IPS DF 19.7 (cell line): ENCODE data around the gene GRIK5.
A peak's percentile ranks its signal among the peaks of the same experiment; 100 is the strongest.

Source experiments
- DNase-seq: peaks from one replicate; pipeline ENCODE4 v3.0.0-alpha.2; 2013; ENCODE audit warnings: low read depth, low spot score

Gene GRIK5

DNA sequence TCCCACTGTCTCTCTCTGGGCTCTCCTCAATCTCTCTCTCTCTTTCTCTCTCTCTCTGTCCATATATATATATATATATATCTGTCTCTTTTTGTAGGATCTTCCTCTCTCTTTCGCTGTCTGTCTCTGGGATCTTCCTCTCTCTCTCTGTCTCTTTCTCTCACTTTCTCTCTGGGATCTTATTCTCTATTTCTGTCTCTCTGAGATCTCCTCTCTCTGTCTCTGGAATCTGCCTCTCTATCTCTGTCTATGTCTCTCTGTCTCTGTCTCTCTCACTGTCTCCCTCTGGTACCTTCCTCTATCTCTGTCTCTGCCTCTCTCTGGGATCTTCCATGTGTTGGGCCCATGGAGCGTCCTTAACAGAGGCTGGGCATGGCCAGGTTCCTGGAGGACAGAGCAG lies 79.4 kb downstream of the GRIK5 start:
- DNase-seq = no peak

DNA sequence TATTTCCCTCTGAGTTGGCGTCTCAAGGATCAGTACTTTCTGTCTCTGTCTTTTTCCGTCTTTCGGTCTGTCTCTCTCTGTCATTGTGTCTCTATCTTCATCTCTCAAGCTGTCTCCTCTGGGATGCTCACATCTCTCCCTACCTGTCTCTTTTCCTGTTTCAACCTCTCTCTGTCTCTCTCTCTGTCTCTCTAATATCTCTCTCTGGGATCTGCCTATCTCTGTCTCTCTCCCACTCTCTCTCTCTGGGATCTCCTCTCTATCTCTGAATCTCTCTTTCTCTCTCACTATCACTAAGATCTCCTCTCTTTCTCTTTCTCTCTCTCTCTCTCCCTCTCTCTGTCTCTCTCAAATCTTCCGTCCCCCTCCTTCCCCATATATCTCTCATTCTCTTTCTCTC lies 80.0 kb downstream of the GRIK5 start:
- no peak for DNase-seq

DNA sequence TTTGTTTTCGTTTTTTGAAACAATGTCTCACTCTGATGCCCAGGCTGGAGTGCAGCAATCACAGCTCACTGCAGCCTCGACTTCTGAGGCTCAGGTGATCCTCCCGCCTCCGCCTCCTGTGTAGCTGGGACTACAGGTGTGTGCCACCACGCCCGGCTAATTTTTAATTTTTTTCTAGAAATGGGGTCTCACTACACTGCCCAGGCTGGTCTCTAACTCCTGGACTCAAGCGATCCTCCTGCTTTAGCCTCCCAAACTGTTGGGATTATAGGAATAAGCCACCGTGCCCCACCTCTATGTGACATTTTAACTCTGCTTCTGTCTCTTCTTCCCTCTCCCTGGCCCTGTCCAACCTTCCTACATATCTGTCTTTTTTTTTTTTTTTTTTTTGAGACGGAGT lies 81.1 kb downstream of the GRIK5 start:
- no peak for DNase-seq

DNA sequence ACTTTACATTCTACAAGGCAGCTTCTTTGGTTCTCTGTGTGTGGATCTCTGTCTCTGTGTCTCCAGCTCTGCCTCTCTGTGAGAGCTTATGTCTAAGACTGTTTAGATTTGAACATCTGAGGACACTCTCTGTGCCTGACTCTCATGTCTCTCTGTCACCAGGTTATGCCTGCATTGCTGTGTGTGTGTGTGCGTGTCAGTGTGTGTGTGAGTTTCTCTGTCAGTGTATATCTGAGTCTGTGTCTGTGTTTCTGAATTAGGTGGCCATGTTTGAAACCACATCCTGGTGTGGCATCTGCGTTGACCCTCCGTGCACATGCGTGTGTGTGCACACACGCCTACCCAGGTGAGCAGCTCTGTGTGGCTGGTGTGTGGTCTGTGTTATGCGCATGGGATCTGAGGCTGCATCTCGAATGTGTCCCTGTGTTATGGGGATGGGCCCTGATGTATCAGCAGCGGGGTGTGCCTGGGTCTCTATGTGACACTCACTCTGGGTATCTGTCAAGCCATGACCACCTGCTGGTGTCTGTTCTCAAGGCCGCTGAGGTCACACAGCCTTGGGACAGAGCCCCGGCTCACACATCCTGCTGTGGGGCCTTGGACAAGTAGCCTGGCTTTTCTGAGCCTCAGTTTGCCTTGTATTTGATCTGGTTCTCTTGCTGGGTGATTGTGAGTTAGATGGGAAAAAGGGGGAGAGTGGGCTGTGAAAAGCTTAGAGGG lies 82.7 kb downstream of the GRIK5 start:
- no peak for DNase-seq

DNA sequence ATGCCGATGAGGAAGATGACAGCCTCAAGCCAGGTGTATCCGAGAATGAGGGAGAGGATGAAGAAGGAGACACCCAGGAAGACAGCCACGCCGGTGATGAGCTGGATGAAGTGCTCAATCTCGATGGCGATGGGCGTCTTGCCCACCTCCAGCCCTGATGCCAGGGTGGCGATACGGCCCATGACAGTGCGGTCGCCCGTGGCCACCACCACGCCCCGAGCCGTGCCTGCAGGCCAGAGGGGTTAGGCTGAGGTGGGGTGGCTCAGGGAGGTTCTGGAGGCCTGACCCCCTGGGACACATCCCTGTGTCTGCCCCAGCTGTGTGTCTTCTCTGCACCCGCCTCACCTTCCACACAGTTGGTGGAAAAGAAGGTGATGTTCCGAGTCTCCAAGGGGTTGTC lies 85.0 kb downstream of the GRIK5 start:
- DNase-seq = no peak

DNA sequence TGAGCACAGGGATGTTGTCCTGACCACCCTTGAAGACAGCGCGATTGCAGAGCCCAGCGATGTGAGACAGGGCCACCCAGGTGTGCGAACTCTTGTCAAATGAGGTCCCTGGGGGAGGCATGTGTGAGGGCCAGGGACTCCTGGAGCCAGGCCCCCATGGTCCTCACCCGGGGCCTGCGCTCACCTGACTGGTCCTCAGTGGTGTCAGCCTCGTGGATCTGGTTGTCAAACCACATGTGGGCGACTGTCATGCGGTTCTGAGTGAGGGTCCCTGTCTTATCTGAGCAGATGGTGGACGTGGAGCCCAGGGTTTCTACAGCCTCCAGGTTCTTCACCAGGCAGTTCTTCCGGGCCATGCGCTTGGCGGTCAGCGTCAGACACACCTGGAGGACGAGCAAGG lies 88.3 kb downstream of the GRIK5 start:
- DNase-seq = no peak

DNA sequence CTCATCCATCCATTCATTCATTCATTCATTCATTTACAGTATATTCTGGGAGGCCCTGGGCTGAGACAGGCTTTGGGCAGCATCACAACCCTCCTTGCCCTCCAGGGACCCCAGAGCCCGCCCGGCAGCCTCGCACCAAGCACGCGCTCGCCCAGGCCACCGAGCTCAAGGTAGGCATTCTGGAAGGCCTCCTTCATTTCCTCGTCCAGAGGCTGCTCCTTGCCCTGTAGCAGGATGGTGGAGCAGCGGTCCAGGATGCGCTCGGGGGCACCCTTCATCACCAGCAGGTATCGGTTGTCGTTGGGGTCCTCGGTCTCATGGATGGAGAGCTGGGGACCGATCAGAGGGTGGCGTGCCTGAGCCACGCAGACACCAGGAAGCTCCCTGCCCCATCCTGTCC lies 91.5 kb downstream of the GRIK5 start:
- DNase-seq = no peak

DNA sequence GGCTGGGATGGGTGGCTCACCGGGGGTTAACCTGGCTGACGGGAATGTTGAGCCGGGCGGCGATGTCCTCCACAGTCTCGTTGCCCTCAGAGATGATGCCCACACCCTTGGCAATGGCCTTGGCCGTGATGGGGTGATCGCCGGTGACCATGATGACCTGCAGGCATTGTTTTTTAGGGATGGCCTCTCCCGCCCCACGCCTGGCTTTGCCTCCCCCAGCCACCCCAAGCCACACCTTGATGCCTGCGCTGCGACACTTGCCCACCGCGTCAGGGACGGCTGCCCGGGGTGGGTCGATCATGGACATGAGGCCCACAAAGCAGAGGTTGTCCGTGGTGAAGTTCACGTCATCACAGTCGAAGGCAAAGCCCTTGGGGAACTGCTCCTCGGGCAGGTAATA lies 92.1 kb downstream of the GRIK5 start:
- DNase-seq = no peak

DNA sequence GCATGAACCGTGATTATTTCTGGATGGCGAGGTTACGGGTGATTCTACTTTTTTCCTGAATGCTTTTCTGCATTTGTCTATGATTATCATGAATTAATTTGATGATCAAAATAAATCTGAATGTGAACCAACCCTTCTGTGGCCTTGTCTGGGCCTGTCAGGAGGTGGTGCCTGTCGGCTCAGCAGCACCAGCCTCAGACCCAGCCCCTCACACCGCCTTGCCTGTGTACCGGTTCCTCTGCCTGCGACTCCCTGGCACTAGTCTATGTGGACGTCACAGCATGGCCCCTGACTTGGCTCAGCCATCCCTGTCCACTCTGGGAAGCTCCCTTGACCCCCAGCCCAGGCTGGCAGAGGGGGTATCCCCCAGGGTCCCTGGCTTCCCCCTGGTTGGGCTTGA lies 95.4 kb downstream of the GRIK5 start:
- no peak for DNase-seq

DNA sequence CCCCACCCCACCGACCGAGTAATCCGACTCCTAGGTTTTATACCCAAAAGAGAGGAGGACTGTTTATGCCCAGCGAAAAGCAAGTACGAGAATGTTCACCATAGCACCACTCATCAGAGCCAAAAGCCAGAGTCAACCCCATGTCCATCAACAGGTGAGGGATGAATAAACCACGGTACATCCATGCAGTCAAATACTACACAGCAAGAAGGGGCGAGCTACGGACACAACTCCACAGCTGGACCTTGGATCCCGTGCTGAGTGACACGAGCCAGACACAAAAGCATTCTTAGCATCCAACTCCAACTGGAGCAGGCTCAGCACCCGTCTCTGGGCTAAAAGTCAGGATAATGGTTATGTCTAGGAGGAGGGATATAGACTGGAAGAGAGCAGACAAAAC lies 98.6 kb downstream of the GRIK5 start:
- no peak for DNase-seq

DNA sequence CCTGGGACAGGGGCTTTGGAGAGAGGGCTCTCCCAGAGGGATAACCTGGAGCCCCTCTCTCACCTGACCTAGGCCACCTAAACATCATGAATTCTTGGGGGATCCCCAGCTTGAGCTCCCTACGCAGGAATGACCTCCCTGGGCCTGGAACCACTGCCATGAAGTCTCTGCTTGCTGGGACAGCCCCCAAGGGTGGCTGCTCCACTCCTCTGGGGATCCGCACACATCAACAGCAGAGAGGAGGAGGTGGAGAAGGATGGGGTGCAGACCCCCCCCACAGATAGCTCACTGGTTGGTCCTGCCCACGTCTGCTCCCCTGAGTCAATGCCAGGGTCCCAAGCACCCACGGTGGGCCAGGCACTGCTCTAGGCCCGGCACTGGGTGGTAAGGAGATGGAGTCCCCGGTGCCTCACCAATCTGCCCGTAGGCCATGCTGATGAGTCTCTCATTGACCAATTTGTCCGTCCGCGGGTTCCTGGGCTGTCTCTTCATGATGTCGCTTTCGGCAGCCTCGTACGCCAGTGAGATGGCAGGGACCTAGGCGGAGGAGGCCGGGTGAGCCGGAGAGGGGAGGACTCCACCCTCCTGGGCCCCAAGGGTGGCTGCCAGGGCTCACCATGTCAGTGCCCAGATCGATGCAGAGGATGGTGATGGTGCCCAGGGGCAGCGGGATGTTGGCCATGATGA lies 100.1 kb downstream of the GRIK5 start:
- DNase-seq = no peak

DNA sequence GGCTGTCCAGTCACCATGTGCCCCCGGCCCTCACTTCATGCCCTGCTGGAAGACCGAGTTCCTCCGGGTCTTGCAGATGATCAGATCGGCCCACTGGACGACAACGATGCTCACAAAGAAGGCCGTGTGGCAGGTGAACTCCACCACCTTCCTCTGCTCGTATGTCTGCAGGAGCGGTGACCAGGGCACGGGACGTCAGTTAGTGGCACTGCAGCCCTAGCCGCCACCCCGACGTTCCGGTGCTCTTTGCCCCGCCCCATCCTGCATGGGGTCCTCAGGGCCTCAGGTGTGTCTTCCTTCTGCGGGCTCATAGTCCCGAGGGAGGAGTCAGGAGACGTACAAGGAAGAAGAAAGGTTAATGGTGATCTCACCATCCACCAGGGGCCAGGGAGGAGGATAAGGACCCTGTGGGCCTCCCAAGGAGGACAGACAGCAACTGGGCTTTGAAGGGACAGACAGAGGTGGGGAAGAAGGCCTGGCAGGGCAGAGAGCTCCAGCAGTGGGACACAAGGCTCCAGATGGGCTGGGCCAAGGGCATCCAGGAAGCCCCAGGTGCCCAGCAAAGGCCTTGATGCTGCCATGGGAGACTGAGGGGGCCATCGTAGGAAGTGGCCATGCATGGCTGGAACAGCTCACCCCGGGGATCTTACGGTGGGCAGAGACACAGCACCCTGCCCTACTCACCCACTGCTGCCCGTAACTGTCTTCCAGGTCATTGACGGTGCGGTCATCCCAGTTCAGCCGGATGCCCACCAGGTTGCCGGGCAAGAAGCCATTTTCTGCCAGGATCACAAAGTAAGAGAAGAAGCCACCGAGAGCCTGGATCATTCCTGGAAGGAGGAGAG lies 101.0 kb downstream of the GRIK5 start:
- no peak for DNase-seq

DNA sequence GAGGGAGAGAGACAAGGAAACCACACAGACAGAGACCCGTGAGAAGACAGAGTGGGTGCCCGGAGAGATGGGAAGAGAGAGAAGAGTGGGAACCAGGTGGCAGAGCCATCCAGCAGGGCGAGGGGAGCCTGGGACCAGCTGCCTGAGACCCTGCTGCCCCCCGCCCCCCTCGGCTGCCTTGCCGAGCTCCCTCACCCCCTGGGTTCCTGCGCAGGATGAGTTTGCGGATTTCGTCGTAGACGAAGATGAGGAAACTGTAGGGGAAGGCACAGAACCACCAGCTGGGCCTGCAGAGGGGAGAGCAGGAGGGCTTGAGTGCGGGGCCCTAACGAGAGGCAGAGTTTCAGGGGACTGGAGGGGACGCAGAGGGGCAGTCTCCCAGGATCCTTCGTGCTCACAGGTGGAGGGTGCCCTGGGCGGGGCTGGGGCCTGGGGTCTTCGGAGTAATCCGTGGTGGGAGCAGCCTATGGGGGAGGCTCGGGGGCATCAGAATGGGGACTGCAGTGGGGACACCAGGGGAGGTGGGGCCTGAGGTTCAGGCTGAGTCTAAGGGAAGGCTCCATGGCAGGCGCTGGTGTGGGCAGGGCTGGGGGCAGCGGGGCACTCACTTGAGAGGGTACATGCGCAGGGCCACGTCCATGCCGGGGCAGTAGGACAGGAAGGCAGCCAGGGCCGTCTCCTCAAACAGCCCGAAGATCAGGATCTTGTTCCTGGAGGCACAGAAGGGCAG lies 102.8 kb downstream of the GRIK5 start:
- no peak for DNase-seq

DNA sequence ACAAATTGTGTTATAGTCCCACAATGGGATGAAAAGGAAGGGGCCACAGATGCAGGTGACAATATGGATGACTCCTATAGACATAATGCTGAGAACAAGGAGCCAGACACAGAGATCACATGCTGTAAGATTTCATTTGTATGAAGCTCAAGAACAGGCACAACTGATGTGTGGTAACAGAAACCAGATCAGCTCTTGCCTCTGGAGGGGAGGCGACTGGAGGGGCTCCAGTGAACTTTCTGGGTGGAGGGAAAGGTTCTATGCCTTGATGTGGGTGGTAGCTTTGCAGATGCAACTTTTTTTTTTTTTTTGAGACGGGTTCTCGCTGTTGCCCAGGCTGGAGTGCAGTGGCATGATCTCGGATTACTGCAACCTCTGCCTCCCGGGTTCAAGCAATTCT lies 104.9 kb downstream of the GRIK5 start:
- DNase-seq = no peak

DNA sequence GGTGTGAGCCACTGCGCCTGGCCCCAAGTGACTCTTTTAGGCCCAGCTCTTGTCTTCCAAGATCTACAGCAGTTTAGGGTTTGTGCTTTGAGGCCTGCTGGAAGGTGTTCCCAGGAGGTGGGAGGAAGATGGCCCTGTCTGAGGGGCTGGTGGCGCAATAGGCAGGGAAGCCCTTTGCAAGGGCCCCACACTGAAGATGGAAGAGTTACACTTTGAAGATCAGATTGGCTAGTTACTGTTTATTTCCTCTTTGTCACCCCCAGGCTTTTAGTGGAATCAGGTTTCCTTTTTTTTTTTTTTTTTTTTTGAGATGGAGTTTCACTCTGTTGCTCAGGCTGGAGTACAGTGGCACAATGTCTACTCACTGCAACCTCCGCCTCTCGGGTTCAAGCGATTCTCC lies 109.0 kb downstream of the GRIK5 start:
- DNase-seq = no peak

DNA sequence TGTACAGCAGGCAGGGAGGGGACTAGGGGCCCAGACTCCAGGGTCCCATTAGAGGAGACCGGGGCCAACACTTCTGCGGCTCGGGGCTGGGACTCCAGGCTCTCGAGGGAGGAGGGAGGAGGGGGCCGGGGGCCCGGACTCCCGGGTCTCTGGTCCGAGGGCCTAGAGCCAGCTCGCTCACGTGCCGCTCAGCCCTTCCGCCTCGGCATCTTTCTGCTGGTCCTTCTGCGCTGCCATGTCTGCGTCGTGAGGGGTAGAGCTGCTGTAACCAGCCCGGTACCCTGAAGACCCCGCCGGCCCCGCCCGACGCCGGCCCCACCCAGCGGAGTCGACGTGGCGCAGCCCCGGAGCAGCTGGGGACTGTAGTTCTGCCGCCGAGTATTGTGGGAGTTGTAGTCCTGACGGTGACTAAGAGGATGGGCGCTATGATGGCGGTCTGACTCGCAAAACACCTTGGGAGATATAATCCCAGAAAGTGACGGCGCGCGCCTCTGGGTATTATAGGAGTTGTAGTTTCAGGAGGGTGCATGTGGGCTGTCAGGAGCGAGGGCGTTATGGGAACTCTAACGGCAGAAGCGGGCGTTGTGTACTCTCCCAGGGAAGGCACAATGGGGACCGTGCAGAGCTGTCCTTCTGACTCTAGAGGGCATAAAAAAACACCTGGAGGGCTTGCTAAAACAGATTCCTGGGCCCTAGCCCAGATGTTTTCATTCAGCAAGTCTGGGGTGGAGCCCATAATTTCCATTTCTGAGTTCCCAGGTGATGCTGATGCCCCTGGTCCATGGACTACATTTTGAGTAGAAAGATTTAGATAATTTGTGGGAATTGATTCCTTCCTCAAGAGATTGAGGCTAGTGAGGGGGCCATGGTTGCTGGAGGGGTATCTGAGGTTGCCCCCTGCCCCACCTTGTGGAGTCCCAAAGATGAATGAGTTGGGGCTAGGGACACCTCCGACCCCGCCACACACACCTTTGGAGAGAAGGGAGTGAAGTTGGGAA lies 110.7 kb downstream of the GRIK5 start, which contains the start of gene RABAC1:
TSS of gene RABAC1 (minus strand) at position 266 of the 998 bp plus-strand sequence. CDS start at position 237, 29 bp downstream.
- peak; percentile 93 for DNase-seq

DNA sequence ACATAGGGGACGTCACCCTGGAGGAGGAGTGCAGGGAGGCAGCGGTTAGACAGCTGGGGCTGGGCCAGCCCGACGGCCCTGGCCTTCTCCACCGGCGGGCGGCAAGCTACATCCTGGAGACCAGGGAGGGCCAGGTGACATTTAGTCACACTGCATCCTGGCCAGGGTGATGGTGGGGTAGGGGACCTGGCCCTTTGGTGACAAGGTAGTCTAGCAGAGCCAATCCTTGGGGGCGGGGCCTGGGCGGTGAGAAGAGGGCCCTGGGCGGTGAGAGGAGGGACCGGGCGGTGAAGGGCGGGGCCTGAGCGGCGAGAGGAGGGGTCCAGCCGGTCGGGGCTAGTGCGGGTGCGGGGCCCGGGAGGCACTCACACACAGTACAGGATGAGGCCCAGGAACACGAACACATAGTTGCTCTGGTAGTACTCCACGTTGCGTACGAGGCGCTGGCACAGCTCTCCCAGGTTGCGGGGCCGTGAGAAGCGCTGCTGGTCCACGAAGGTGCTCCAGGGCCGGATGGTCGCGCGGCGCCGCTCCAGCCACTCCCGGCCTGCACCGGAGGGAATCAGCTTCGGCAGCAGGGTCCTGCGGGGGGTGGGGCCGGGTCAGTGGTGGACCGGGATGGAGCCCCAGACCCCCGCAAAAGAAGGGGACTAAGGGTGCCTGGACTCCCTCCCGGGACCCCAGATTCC lies 111.5 kb downstream of the GRIK5 start:
- DNase-seq = no peak

DNA sequence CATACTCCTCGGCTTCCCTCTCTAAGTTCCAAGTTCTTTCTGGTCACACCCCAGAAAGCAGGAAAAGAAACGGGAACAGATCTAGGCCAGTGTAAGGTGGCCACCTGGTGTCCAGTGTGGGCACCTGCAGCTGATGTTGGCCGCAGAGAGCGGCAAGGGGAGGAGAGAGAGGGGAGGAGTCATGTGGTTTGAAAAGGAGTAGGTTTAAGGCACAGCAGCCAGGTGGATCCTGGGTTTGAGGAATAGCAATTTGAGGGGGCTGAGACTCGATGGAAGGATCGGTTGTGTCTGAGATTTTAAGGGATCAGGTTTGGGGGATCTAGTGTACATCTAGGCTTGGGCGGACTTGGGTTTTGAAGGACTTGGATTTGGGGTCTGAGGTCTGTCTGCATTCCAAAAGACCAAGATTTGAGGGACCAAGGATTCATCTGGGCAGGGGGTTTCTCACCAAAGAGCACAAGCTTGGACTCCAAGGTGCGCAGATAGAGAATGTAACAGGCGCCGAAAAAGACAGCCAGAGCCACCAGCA lies 112.1 kb downstream of the GRIK5 start:
- DNase-seq = peak; percentile 69

DNA sequence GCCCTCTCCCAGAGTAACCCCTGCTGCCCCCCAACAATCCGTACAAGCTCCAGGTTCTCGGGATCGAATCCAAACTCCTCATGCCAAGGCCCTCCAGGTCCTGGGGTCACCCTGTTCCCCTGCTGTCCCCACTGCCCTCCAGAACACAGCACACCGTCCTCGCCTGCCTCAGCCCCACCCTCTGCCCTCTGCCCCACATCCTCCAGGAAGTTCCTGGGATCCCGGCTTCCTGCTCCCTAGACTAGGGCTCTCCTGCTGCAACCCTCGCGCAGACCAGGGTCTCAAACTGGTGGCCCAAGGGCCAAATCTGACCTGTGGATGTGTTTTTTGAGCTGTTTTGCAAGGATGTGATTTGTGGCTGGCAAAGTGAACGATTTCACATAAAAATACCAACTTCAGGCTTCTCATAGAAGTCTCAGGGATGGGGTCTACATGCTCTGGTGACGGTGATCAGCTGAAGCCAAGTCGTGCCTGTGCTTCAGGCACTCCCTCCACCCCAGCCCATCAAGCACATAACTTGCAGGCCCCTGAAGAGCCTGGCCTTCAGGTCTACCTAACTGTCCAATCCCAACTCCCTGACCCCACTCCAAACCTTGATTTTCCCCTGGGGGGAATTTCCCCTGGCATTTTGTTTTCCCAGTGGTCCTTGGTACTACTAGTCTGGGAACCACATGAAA lies 112.7 kb downstream of the GRIK5 start:
- DNase-seq = no peak
